Measurements from ENCODE around the gene CDK5RAP1. TPM values are rescaled to one million over a fixed set of nuclear protein-coding genes. Genes with fewer than 3 reads are reported as not detected.

CDK5RAP1 gene
- total RNA-seq, 2 donors from 2014 or later = 26.2 to 26.3 TPM

GRCh38 chr20:33334111-33334510 is 67.2 kb downstream of the CDK5RAP1 start:
- Histone ChIP-seq H3K36me3 (no peaks in the 10 kb centered on the region), H3K9me3 (no peaks in the 10 kb centered on the region), H3K4me1 (ENCODE audit: control insufficient read depth in 1 of 2, low read depth in 2 of 2) (no peaks in the 10 kb centered on the region), H3K27ac (no peak overlapping the region), H3K27me3 (replicated peaks; ENCODE audit: insufficient read depth) (no peaks in the 10 kb centered on the region), H3K4me3 (no peak overlapping the region)
- TF ChIP-seq CTCF (IDR thresholded peaks at IDR 0.05) = no peak
- DNase-seq (ENCODE audit: low spot score) (no peak), ATAC-seq (ENCODE audit: insufficient number of reproducible peaks, low FRiP score, low read depth) (no peak)

- H3K9me3 ChIP-seq = no peaks in the 10 kb centered on the region
- no peaks in the 10 kb centered on the region for H3K4me1 ChIP-seq (ENCODE audit: control insufficient read depth in 1 of 2, low read depth in 2 of 2)
- no peak overlapping the region for H3K27ac ChIP-seq
- no peaks in the 10 kb centered on the region for H3K27me3 ChIP-seq (replicated peaks; ENCODE audit: insufficient read depth)
- no peak for ATAC-seq (ENCODE audit: insufficient number of reproducible peaks, low FRiP score, low read depth)
- no peak overlapping the region for H3K4me3 ChIP-seq
- DNase-seq (ENCODE audit: low spot score) = no peak
- no peak for TF ChIP-seq CTCF (IDR thresholded peaks at IDR 0.05)
- H3K36me3 ChIP-seq = no peaks in the 10 kb centered on the region
Measured at GRCh38 chr20:33333616-33334015, 67.7 kb downstream of the CDK5RAP1 start.

- no peak for ATAC-seq (ENCODE audit: insufficient number of reproducible peaks, low FRiP score, low read depth)
- TF ChIP-seq CTCF (IDR thresholded peaks at IDR 0.05) = no peak
- Histone ChIP-seq H3K27me3 (replicated peaks; ENCODE audit: insufficient read depth) (no peaks in the 10 kb centered on the region), H3K36me3 (no peaks in the 10 kb centered on the region), H3K4me1 (ENCODE audit: control insufficient read depth in 1 of 2, low read depth in 2 of 2) (no peaks in the 10 kb centered on the region), H3K27ac (no peak overlapping the region), H3K9me3 (no peaks in the 10 kb centered on the region), H3K4me3 (no peak overlapping the region)
- DNase-seq (ENCODE audit: low spot score) = no peak
Measured at GRCh38 chr20:33332905-33333456, 68.3 kb downstream of the CDK5RAP1 start.

- Histone ChIP-seq H3K36me3 (no peaks in the 10 kb centered on the region), H3K27ac (no peak overlapping the region), H3K9me3 (no peaks in the 10 kb centered on the region), H3K4me1 (ENCODE audit: control insufficient read depth in 1 of 2, low read depth in 2 of 2) (no peaks in the 10 kb centered on the region), H3K4me3 (no peak overlapping the region), H3K27me3 (replicated peaks; ENCODE audit: insufficient read depth) (no peaks in the 10 kb centered on the region)
- ATAC-seq (ENCODE audit: insufficient number of reproducible peaks, low FRiP score, low read depth) (no peak), DNase-seq (ENCODE audit: low spot score) (no peak)
- no peak for TF ChIP-seq CTCF (IDR thresholded peaks at IDR 0.05)
Measured at GRCh38 chr20:33328157-33329137, 72.9 kb downstream of the CDK5RAP1 start.

- Histone ChIP-seq H3K9me3 (no peaks in the 10 kb centered on the region), H3K36me3 (no peaks in the 10 kb centered on the region), H3K27ac (no peak overlapping the region), H3K27me3 (replicated peaks; ENCODE audit: insufficient read depth) (no peaks in the 10 kb centered on the region), H3K4me1 (ENCODE audit: control insufficient read depth in 1 of 2, low read depth in 2 of 2) (no peaks in the 10 kb centered on the region), H3K4me3 (no peak overlapping the region)
- DNase-seq (ENCODE audit: low spot score) (no peak), ATAC-seq (ENCODE audit: insufficient number of reproducible peaks, low FRiP score, low read depth) (no peak)
- TF ChIP-seq CTCF (IDR thresholded peaks at IDR 0.05) = no peak
Measured at GRCh38 chr20:33325350-33325749, 76.0 kb downstream of the CDK5RAP1 start.

Measured in thoracic aorta (tissue), 2 donors.